K562 (cell line): Measurements from ENCODE around the gene SPTLC1. TPM values are rescaled to one million over a fixed set of nuclear protein-coding genes. Genes with fewer than 3 reads are reported as not detected.

Experiments
- C11orf30 ChIP-seq: fragments of 450-650 bp; IDR thresholded peaks from 2 replicates; pipeline ENCODE4 v1.6.1; 2016; ENCODE audit warnings: low read depth, mild to moderate bottlenecking
- DACH1 ChIP-seq: fragments of 450-650 bp; IDR thresholded peaks from 2 replicates; pipeline ENCODE4 v1.6.1; 2018; ENCODE audit not compliant: partially characterized antibody
- MAFF ChIP-seq: IDR thresholded peaks from 2 replicates; pipeline ENCODE4 v1.6.1; 2012; ENCODE audit warnings: low read length, improper control_type of control experiment
- MAFG ChIP-seq: fragments of 450-650 bp; conservative IDR thresholded peaks from 2 replicates; pipeline ENCODE4 v1.6.1; 2016; ENCODE audit warnings: missing genetic modification characterization, missing compliant biosample characterization
- MAFK ChIP-seq: IDR thresholded peaks from 2 replicates; pipeline ENCODE4 v1.6.1; 2011; ENCODE audit warnings: low read length, improper control_type of control experiment
- MEF2A ChIP-seq: IDR thresholded peaks from 2 replicates; pipeline ENCODE4 v1.6.1; 2011; ENCODE audit warnings: low read depth, mild to moderate bottlenecking, low read length, moderate library complexity; ENCODE audit not compliant: control insufficient read depth
- NFE2 ChIP-seq: IDR thresholded peaks from 2 replicates; pipeline ENCODE4 v1.6.1; 2014; ENCODE audit warnings: antibody characterized with exemption, low read depth
- PCBP2 ChIP-seq: fragments of 200-400 bp; formaldehyde crosslinking; IDR thresholded peaks from 2 replicates; pipeline ENCODE4 v1.6.1; 2018; ENCODE audit warnings: low read length, low read depth, mild to moderate bottlenecking, moderate library complexity; ENCODE audit not compliant: poor library complexity, severe bottlenecking
- PHF21A ChIP-seq: fragments of 450-650 bp; IDR thresholded peaks from 2 replicates; pipeline ENCODE4 v1.6.1; 2017; ENCODE audit warnings: low read depth, borderline replicate concordance
- ZFP36 ChIP-seq: fragments of 150-350 bp; IDR thresholded peaks from 2 replicates; pipeline ENCODE4 v1.6.1; 2018; ENCODE audit warnings: low read length, low read depth; ENCODE audit not compliant: partially characterized antibody
- ZNF316 ChIP-seq: fragments of 450-650 bp; IDR thresholded peaks from 2 replicates; pipeline ENCODE4 v1.6.1; 2016
- ZNF384 ChIP-seq: IDR thresholded peaks from 2 replicates; pipeline ENCODE4 v1.6.1; 2012; ENCODE audit warnings: low read depth, low read length, improper control_type of control experiment
- polyA plus RNA-seq, 8 experiments: library from polyadenylated mRNA; depleted of rRNA in 4 of 8; stranded (reverse) in 5 of 8; unstranded in 3 of 8; fragments of >200 nt; fragmentation: Nextera tagmentation in 2 of 8; fragmentation: Illumina TruSeq in 1 of 8; extraction: Ambion mirVana in 2 of 8; extraction: Trizol in 1 of 8; gene quantifications; 2 replicates each; pipeline versions ENCODE4 v1.2.1 to v1.2.3, GENCODE V29; 2011 to 2014; ENCODE audit warnings: inconsistent platforms in 1 of 8, missing spikeins in 1 of 8
- total RNA-seq, 7 experiments: library from RNA; depleted of rRNA in 6 of 7; stranded (reverse); fragments of >200 nt in 6 of 7; fragmentation: Illumina TruSeq in 2 of 7; extraction: Trizol in 2 of 7; gene quantifications; 2 replicates each; pipeline versions ENCODE4 v1.2.1 to v1.2.3, GENCODE V29; 2011 to 2021; ENCODE audit warnings: low replicate concordance in 1 of 7
- TF ChIP-seq, protein P1 (sequence below): fragments of 250-450 bp; sonication (Bioruptor Pico); IDR thresholded peaks from 2 replicates; pipeline ENCODE4 v1.9.0; 2021; ENCODE audit warnings: mild to moderate bottlenecking, inconsistent platforms
- TF ChIP-seq, protein P2 (sequence below): sonication (generic); formaldehyde crosslinking; IDR thresholded peaks from 2 replicates; pipeline ENCODE4 v1.8.0; 2022; ENCODE audit warnings: mild to moderate bottlenecking, low read depth, missing genetic modification reagents
- TF ChIP-seq, protein P3 (sequence below): sonication (generic); formaldehyde crosslinking; IDR thresholded peaks from 2 replicates; pipeline ENCODE4 v1.8.0; 2023; ENCODE audit warnings: missing genetic modification reagents, mild to moderate bottlenecking, borderline replicate concordance
- TF ChIP-seq, protein P4 (sequence below): fragments of 450-650 bp; IDR thresholded peaks from 2 replicates; pipeline ENCODE4 v1.6.1; 2018; ENCODE audit warnings: mild to moderate bottlenecking, low read depth; ENCODE audit not compliant: partially characterized antibody

Gene SPTLC1
- total and polyA plus RNA-seq, 9 of the 15 experiments (the other 6 are each of a cell fraction or from before 2014, with no cell fraction given): 58.8 to 125 (median 84.5) TPM

DNA sequence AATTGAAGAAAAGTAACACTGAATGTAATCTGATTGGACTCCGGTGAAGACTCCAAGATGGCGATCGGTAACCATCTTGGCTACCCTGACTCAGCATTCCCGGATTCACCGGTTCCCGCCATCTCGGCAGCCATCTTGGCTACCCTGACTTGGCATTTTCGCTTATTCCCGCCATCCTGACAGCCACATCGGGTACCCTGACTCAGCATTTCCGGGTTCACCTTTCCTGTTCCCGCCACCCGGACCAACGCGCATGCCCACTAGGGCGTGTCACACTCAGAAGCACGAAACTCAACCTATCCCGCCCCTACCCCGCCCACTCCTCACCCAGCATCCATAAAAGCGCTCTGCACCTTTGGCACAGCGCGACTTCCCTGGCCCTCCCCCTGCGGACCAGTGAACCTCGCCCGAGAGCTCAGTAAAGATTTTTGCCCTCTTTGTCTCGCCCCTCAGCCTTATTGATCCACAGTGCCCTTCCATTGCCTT, 17.2 kb downstream of the SPTLC1 start (continued):
- TF ChIP-seq, protein P1, sequence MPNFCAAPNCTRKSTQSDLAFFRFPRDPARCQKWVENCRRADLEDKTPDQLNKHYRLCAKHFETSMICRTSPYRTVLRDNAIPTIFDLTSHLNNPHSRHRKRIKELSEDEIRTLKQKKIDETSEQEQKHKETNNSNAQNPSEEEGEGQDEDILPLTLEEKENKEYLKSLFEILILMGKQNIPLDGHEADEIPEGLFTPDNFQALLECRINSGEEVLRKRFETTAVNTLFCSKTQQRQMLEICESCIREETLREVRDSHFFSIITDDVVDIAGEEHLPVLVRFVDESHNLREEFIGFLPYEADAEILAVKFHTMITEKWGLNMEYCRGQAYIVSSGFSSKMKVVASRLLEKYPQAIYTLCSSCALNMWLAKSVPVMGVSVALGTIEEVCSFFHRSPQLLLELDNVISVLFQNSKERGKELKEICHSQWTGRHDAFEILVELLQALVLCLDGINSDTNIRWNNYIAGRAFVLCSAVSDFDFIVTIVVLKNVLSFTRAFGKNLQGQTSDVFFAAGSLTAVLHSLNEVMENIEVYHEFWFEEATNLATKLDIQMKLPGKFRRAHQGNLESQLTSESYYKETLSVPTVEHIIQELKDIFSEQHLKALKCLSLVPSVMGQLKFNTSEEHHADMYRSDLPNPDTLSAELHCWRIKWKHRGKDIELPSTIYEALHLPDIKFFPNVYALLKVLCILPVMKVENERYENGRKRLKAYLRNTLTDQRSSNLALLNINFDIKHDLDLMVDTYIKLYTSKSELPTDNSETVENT (CRISPR knock-in tag): no peak
- TF ChIP-seq NFE2 (peak; percentile 41; the same call in 1 of the 2 replicates), DACH1 (no peak), PHF21A (no peak), ZNF316 (peak; percentile 92), MAFF (peak; percentile 49), ZNF384 (no peak), C11orf30 (peak; percentile 81), MEF2A (no peak), ZFP36 (no peak), MAFK (peak; percentile 50; the same call in 1 of the 2 replicates), PCBP2 (no peak), MAFG (tag) (peak; percentile 70)
- TF ChIP-seq, protein P2, sequence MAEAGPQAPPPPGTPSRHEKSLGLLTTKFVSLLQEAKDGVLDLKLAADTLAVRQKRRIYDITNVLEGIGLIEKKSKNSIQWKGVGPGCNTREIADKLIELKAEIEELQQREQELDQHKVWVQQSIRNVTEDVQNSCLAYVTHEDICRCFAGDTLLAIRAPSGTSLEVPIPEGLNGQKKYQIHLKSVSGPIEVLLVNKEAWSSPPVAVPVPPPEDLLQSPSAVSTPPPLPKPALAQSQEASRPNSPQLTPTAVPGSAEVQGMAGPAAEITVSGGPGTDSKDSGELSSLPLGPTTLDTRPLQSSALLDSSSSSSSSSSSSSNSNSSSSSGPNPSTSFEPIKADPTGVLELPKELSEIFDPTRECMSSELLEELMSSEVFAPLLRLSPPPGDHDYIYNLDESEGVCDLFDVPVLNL (CRISPR knock-in tag): no peak
- TF ChIP-seq, protein P3, sequence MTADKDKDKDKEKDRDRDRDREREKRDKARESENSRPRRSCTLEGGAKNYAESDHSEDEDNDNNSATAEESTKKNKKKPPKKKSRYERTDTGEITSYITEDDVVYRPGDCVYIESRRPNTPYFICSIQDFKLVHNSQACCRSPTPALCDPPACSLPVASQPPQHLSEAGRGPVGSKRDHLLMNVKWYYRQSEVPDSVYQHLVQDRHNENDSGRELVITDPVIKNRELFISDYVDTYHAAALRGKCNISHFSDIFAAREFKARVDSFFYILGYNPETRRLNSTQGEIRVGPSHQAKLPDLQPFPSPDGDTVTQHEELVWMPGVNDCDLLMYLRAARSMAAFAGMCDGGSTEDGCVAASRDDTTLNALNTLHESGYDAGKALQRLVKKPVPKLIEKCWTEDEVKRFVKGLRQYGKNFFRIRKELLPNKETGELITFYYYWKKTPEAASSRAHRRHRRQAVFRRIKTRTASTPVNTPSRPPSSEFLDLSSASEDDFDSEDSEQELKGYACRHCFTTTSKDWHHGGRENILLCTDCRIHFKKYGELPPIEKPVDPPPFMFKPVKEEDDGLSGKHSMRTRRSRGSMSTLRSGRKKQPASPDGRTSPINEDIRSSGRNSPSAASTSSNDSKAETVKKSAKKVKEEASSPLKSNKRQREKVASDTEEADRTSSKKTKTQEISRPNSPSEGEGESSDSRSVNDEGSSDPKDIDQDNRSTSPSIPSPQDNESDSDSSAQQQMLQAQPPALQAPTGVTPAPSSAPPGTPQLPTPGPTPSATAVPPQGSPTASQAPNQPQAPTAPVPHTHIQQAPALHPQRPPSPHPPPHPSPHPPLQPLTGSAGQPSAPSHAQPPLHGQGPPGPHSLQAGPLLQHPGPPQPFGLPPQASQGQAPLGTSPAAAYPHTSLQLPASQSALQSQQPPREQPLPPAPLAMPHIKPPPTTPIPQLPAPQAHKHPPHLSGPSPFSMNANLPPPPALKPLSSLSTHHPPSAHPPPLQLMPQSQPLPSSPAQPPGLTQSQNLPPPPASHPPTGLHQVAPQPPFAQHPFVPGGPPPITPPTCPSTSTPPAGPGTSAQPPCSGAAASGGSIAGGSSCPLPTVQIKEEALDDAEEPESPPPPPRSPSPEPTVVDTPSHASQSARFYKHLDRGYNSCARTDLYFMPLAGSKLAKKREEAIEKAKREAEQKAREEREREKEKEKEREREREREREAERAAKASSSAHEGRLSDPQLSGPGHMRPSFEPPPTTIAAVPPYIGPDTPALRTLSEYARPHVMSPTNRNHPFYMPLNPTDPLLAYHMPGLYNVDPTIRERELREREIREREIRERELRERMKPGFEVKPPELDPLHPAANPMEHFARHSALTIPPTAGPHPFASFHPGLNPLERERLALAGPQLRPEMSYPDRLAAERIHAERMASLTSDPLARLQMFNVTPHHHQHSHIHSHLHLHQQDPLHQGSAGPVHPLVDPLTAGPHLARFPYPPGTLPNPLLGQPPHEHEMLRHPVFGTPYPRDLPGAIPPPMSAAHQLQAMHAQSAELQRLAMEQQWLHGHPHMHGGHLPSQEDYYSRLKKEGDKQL (CRISPR knock-in tag): no peak
- TF ChIP-seq, protein P4, sequence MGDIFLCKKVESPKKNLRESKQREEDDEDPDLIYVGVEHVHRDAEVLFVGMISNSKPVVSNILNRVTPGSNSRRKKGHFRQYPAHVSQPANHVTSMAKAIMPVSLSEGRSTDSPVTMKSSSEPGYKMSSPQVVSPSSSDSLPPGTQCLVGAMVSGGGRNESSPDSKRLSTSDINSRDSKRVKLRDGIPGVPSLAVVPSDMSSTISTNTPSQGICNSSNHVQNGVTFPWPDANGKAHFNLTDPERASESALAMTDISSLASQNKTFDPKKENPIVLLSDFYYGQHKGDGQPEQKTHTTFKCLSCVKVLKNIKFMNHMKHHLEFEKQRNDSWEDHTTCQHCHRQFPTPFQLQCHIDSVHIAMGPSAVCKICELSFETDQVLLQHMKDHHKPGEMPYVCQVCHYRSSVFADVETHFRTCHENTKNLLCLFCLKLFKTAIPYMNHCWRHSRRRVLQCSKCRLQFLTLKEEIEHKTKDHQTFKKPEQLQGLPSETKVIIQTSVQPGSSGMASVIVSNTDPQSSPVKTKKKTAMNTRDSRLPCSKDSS: no peak
